Activated CD8-positive, alpha-beta T cell treated with anti-CD3 and anti-CD28 coated beads for 36 hours (primary cell): ENCODE results near the gene CDH22. TPM values are rescaled to one million over a fixed set of nuclear protein-coding genes. Genes with fewer than 3 reads are reported as not detected.

Experiments
- ATAC-seq: fragments of 200-7000 bp; cut with Tn5 transposase; one replicate; pipeline ENCODE4 v1.10.0; 2021; ENCODE audit warnings: mild to moderate bottlenecking, moderate library complexity
- CTCF ChIA-PET: fragments of 350-600 bp; sonication (Branson Sonifier 250); formaldehyde crosslinking; loops from one replicate; lab custom pipeline; 2021; ENCODE audit warnings: antibody characterized with exemption; lab: Charles Lee
- POLR2A ChIA-PET: fragments of 350-600 bp; sonication (Branson Sonifier 250); formaldehyde crosslinking; loops from one replicate; lab custom pipeline; 2021; ENCODE audit warnings: antibody characterized with exemption; lab: Charles Lee
- DNase-seq: peaks from one replicate; pipeline ENCODE4 v3.0.0-alpha.2; 2020
- H3K27ac Mint-ChIP-seq: one replicate; pipeline ENCODE4 v1.8.0; 2021; ENCODE audit warnings: mild to moderate bottlenecking, mixed read lengths
- H3K27me3 Mint-ChIP-seq: one replicate; pipeline ENCODE4 v1.8.0; 2021; ENCODE audit warnings: mixed read lengths
- H3K36me3 Mint-ChIP-seq: one replicate; pipeline ENCODE4 v1.8.0; 2021; ENCODE audit warnings: low read depth, mixed read lengths
- H3K4me1 Mint-ChIP-seq: one replicate; pipeline ENCODE4 v1.8.0; 2021; ENCODE audit warnings: low read depth, mixed read lengths
- H3K4me3 Mint-ChIP-seq: one replicate; pipeline ENCODE4 v1.8.0; 2021; ENCODE audit warnings: mild to moderate bottlenecking, moderate library complexity, mixed read lengths
- H3K9me3 Mint-ChIP-seq: one replicate; pipeline ENCODE4 v1.8.0; 2021; ENCODE audit warnings: mixed read lengths
- intact Hi-C: fragments of 100-400 bp; cut with micrococcal nuclease; formaldehyde crosslinking; loops from one replicate; pipeline ENCODE4 v1.10.0; 2022
- total RNA-seq, 2 experiments: library from RNA; stranded (reverse); gene quantifications; one replicate each; pipeline ENCODE4 v1.2.3, GENCODE V29; 2021
- TF ChIP-seq, protein P1 (sequence below): fragments of 200-600 bp; IDR thresholded peaks from one replicate; pipeline ENCODE4 v1.8.0; 2022; ENCODE audit warnings: antibody characterized with exemption, mild to moderate bottlenecking

CDH22 gene
- total RNA-seq, 2 experiments from 2014 or later, result not detected

DNA sequence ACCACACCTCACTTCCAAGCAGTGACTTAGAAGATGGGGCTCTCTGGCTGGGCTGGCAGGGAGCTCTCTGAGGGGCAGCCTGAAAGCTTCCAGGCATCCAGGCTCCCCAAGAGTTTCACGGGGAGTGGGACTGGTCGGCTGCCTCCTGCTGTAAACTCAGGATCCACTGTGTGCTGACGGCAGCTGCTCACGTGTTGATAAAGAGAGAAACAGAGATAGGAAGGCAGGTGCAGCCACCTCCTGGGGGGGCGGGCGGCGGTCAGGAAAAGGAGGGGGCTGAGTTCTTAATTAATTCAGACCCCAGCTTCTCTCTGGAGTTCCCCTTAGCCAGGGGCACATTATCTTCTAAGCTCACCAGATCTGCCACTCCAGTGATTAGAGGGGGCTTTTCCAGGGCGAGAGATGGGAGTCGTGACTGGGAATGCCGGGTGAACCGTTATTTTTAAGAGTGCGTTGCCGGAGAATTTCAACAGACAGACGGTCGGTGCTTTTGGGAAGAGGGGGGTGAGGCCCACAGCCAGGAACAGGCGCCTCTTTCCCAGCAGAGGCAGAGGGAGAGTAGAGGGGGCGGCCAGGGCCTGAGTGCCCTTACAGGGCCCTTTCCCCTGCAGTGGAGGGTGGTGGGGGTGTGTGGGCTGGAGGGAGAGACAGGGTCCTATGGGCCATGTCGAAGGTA is 119.3 kb downstream of the CDH22 start:
- intact Hi-C loops, result no loop called here
- no peaks in the 10 kb centered on the region for H3K4me1 Mint-ChIP-seq
- CTCF ChIA-PET, result no interaction called here
- peaks cover 2% of the 10 kb centered on the region for H3K27me3 Mint-ChIP-seq
- TF ChIP-seq, protein P1, sequence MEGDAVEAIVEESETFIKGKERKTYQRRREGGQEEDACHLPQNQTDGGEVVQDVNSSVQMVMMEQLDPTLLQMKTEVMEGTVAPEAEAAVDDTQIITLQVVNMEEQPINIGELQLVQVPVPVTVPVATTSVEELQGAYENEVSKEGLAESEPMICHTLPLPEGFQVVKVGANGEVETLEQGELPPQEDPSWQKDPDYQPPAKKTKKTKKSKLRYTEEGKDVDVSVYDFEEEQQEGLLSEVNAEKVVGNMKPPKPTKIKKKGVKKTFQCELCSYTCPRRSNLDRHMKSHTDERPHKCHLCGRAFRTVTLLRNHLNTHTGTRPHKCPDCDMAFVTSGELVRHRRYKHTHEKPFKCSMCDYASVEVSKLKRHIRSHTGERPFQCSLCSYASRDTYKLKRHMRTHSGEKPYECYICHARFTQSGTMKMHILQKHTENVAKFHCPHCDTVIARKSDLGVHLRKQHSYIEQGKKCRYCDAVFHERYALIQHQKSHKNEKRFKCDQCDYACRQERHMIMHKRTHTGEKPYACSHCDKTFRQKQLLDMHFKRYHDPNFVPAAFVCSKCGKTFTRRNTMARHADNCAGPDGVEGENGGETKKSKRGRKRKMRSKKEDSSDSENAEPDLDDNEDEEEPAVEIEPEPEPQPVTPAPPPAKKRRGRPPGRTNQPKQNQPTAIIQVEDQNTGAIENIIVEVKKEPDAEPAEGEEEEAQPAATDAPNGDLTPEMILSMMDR, result no peak
- no peaks in the 10 kb centered on the region for H3K9me3 Mint-ChIP-seq
- no peak overlapping the region for H3K4me3 Mint-ChIP-seq
- H3K36me3 Mint-ChIP-seq, result no peaks in the 10 kb centered on the region
- ATAC-seq, result no peak
- POLR2A ChIA-PET, result no interaction called here
- no peak for DNase-seq
- H3K27ac Mint-ChIP-seq, result no peak overlapping the region

DNA sequence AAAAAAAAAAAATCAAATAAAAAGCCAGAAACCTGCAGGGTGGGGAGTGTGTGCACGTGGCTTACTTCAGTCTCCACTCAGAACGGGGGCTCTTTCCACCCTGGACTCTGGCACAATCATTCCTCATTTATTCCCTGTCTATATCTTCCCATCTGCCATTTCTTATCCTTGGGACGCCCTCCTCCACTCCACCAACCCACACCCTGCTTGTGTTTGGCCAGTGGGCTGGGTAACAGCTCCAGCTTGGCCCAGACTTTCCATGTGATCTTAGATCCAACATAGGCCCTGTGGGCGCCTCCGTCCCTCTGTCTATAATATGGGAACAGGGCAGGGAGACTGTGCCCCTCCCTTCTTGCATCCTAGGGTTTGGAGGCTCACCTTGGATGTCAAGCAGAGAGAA is 122.1 kb downstream of the CDH22 start:
- CTCF ChIA-PET, result interaction anchor here (1.1 to 1.2 kb wide), 2 partner anchors 11 to 53 kb away, joined by 3 read pairs; no protein-coding TSS in a partner anchor
- Mint-ChIP-seq H3K27me3 (peaks cover 2% of the 10 kb centered on the region), H3K36me3 (no peaks in the 10 kb centered on the region), H3K27ac (no peak overlapping the region), H3K4me1 (no peaks in the 10 kb centered on the region), H3K9me3 (no peaks in the 10 kb centered on the region), H3K4me3 (no peak overlapping the region)
- ATAC-seq (no peak), DNase-seq (no peak)
- POLR2A ChIA-PET, result no interaction called here
- intact Hi-C loops, result no loop called here
- TF ChIP-seq, protein P1, result no peak

DNA sequence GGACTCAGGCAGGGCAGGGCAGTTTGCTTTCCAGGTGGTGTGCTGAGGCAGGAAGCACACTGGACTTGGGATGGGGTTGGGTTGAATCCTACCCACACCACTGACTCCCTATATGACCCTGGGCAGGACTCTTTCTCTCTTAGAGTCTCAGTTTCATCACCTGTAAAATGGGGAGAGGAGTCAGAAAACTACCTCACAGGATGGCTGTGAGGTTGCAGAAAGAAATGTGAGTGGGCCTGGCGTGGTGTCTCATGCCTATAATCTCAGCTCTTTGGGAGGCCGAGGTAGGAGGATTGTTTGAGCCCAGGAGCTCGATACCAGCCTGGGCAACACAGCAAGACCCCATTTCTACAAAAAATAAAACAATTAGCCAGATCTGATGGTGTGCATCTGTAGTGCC is 122.9 kb downstream of the CDH22 start:
- intact Hi-C loops, result no loop called here
- H3K36me3 Mint-ChIP-seq, result no peaks in the 10 kb centered on the region
- ChIA-PET CTCF (interaction anchor here (1.1 kb wide), 1 partner anchor 52 kb away, joined by 3 read pairs; no protein-coding TSS in a partner anchor), POLR2A (no interaction called here)
- no peak overlapping the region for H3K4me3 Mint-ChIP-seq
- no peak overlapping the region for H3K27ac Mint-ChIP-seq
- ATAC-seq, result no peak
- H3K9me3 Mint-ChIP-seq, result no peaks in the 10 kb centered on the region
- TF ChIP-seq, protein P1, result no peak
- H3K4me1 Mint-ChIP-seq, result no peaks in the 10 kb centered on the region
- DNase-seq, result no peak
- H3K27me3 Mint-ChIP-seq, result peaks cover 2% of the 10 kb centered on the region

DNA sequence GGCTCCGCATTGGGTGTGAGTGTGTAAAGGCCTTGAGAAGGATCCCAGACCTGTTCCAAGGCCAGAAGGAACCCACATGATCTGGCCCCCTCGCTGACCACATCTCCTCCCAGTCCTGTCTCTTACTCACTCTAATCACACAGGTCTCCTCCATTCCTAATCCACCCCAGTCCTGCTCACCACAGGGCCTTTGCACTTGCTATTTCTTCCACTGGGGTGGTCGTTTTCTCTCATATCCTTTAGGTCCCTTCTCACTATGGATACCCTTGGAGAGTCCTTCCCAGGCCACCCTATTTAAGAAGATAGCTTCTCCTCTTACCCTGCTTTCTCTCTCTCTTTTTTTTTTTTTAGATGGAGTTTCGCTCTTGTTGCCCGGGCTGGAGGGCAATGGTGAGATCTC is 124.5 kb downstream of the CDH22 start:
- no peak overlapping the region for H3K27ac Mint-ChIP-seq
- peaks cover 2% of the 10 kb centered on the region for H3K27me3 Mint-ChIP-seq
- TF ChIP-seq, protein P1, result no peak

More for the DNA sequence above, 124.5 kb downstream of the CDH22 start:
- H3K36me3 Mint-ChIP-seq, result no peaks in the 10 kb centered on the region
- no peaks in the 10 kb centered on the region for H3K4me1 Mint-ChIP-seq
- ChIA-PET POLR2A (no interaction called here), CTCF (interaction anchor here (0.7 to 0.8 kb wide), 2 partner anchors 10 to 161 kb away, joined by 3 read pairs; no protein-coding TSS in a partner anchor)
- DNase-seq (no peak), ATAC-seq (no peak)
- intact Hi-C loops, result no loop called here
- no peaks in the 10 kb centered on the region for H3K9me3 Mint-ChIP-seq
- H3K4me3 Mint-ChIP-seq, result no peak overlapping the region
